ENCODE measurements around the gene RAB34.

GRCh38 chr17:28738680-28739384 is 21.2 kb upstream of the RAB34 start:
- TF ChIP-seq CTCF (IDR thresholded peaks at IDR 0.05; ENCODE audit: poor library complexity) (no peak), EZH2 (IDR thresholded peaks at IDR 0.05; ENCODE audit: borderline replicate concordance) (no peak)
